Lower lobe of right lung (tissue), 2 donors: Measurements from ENCODE around the gene PRELID3B. TPM values are rescaled to one million over a fixed set of nuclear protein-coding genes. Genes with fewer than 3 reads are reported as not detected.

Experiments used
- ATAC-seq, 2 donors: fragments of 200-7000 bp; cut with Tn5 transposase; one replicate each; pipeline ENCODE4 v1.9.1; 2020 to 2022; ENCODE audit warnings: mild to moderate bottlenecking in 2 of 2, moderate library complexity in 2 of 2
- DNase-seq: peaks from one replicate; pipeline ENCODE4 v3.0.0-alpha.2; 2020
- H3K27ac ChIP-seq: fragments of 200-600 bp; one replicate; pipeline ENCODE4 v1.8.0; 2022
- H3K27me3 ChIP-seq: fragments of 200-600 bp; one replicate; pipeline ENCODE4 v1.8.0; 2022; ENCODE audit warnings: low read depth
- H3K36me3 ChIP-seq: fragments of 200-600 bp; one replicate; pipeline ENCODE4 v1.8.0; 2022; ENCODE audit warnings: mild to moderate bottlenecking
- H3K4me1 ChIP-seq: fragments of 200-600 bp; one replicate; pipeline ENCODE4 v1.8.0; 2022
- H3K4me3 ChIP-seq: fragments of 200-600 bp; one replicate; pipeline ENCODE4 v1.8.0; 2022; ENCODE audit warnings: mild to moderate bottlenecking
- H3K9me3 ChIP-seq: fragments of 200-600 bp; one replicate; pipeline ENCODE4 v1.8.0; 2022
- intact Hi-C: fragments of 100-400 bp; cut with DNase I; formaldehyde crosslinking; loops from one replicate; pipeline ENCODE4 v1.11.0; 2022
- total RNA-seq: library from RNA; stranded (reverse); fragmentation: NEBNext Ultra II Directional; extraction: Animal tissue kit (Norgen Biotek cat#: 25700); gene quantifications from one replicate; pipeline ENCODE4 v1.2.1, GENCODE V29; 2021
- TF ChIP-seq, protein P1 (sequence below): fragments of 200-600 bp; IDR thresholded peaks from one replicate; pipeline ENCODE4 v1.8.0; 2022; ENCODE audit warnings: antibody characterized with exemption, mild to moderate bottlenecking
- donor health status: DM: no; HTN: yes; CAD: no; lungs with severe emphysema.

The PRELID3B gene
- total RNA-seq, 1 donor from 2014 or later = 43.0 TPM

DNA sequence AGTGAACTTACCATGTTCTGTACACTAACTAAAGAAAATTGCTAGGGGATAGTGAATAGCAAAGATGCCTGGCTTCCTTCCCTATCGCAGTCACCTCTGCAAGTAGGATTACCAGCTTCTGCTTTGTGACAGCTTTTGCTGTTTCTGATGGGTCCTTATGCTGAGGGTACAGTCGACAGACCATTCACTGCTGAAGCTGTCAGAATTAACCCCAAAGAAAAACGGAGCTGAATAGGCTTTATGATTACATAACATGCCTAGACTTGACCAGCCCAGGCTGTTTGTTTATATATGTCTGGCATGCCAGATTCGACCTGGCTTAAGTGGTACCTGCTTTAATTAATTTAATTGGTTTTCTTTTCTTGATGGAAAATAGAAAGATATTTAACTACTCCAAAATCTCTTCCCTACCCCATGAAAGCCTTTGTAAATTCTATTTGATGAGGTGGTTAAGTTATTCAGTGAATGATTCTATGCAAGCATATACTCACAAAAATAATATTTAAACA is 21.7 kb upstream of the PRELID3B start:
- TF ChIP-seq, protein P1, sequence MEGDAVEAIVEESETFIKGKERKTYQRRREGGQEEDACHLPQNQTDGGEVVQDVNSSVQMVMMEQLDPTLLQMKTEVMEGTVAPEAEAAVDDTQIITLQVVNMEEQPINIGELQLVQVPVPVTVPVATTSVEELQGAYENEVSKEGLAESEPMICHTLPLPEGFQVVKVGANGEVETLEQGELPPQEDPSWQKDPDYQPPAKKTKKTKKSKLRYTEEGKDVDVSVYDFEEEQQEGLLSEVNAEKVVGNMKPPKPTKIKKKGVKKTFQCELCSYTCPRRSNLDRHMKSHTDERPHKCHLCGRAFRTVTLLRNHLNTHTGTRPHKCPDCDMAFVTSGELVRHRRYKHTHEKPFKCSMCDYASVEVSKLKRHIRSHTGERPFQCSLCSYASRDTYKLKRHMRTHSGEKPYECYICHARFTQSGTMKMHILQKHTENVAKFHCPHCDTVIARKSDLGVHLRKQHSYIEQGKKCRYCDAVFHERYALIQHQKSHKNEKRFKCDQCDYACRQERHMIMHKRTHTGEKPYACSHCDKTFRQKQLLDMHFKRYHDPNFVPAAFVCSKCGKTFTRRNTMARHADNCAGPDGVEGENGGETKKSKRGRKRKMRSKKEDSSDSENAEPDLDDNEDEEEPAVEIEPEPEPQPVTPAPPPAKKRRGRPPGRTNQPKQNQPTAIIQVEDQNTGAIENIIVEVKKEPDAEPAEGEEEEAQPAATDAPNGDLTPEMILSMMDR = no peak
- DNase-seq (no peak), ATAC-seq (no peak)
- no peaks in the 10 kb centered on the region for H3K9me3 ChIP-seq
- intact Hi-C loops = no loop called here
- no peak overlapping the region for H3K4me3 ChIP-seq
- no peak overlapping the region for H3K27ac ChIP-seq
- peaks cover 13% of the 10 kb centered on the region for H3K4me1 ChIP-seq
- H3K36me3 ChIP-seq = no peaks in the 10 kb centered on the region
- H3K27me3 ChIP-seq = no peaks in the 10 kb centered on the region

DNA sequence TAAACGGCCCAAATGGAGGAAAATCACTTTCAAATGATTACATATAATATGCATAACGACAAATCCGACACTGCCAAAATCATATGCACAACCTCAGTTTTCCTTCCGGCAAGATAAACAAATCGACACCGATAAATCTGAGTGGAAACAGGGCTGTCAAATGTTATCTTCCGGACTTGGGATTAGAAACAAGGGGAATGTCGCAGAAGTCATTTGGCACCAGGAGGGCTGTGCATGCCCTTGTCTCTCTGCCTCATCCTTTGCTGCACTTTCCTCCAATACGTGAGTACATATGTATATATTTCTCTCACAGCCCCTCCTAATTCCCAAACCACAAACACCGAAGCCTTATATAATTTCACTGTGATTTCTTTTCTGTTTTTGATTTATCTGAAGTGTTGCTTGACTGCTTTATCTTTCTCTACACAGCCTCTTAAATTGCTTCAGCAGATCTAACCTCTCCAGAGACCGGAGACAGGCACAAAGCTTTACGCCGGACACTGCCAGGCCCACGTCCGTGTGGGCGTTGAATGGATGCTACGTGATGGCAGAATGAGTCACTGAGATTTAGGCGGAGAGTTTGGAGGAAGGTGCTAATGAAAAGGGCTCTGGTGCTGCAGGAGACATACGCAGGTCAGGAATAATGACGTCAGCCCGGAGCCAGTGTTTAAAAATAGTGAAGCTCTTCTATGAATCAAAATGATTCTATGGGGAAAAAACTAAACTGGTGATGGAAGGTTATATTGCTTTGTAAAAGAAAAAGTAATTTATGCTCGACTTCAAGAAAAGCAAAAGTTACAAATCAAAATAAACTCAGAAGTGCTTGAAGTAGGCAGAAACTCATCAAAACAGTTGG is 21.0 kb upstream of the PRELID3B start:
- H3K36me3 ChIP-seq = no peaks in the 10 kb centered on the region
- intact Hi-C loops = no loop called here
- TF ChIP-seq, protein P1 = no peak
- H3K27me3 ChIP-seq = no peaks in the 10 kb centered on the region
- peaks cover 11% of the 10 kb centered on the region for H3K4me1 ChIP-seq
- no peak overlapping the region for H3K4me3 ChIP-seq
- H3K27ac ChIP-seq = no peak overlapping the region
- ATAC-seq (peak in 1 of 2 donors; percentile 47), DNase-seq (no peak)
- no peaks in the 10 kb centered on the region for H3K9me3 ChIP-seq

DNA sequence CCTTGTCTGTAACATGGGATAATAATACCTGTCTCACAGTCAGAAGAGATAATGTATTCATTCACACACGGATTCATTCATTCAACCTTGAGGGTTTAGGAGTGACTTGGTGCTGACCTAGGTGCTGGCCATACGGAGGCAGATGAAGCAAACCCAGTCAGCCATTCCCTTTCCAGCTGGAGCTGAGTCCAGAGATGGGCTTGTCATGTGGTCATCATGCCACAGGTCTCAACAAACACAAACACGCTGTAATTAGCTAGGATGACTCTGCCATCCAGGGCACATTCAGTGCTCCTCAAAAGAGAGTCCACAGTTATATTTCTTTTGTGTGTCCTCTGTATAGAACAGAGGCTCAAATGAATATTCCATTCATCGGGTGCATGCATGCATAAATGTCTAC is 19.5 kb upstream of the PRELID3B start:
- Histone ChIP-seq H3K27ac (no peak overlapping the region), H3K27me3 (no peaks in the 10 kb centered on the region), H3K36me3 (no peaks in the 10 kb centered on the region), H3K9me3 (no peaks in the 10 kb centered on the region), H3K4me1 (peaks cover 11% of the 10 kb centered on the region), H3K4me3 (no peak overlapping the region)
- ATAC-seq (no peak), DNase-seq (no peak)
- intact Hi-C loops = no loop called here
- TF ChIP-seq, protein P1 = no peak

DNA sequence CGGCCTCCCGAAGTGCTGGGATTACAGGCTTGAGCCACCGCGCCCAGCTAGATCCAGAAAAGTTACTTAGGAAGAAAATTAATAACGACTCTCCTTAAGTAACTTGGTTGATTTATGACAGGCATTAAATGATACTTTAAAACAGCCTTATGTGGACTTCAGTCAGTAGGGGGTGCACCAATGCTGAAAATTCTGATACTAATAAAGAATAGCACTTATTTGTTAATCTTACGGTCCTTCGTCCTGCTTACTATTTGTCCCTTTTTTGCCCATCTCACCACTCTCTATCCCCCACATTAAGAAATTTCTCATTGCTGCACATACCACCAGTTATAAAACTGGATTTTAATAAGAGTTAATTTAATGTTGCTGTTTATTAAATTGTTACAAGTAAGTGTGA is 12.7 kb upstream of the PRELID3B start:
- DNase-seq (no peak), ATAC-seq (no peak)
- H3K27ac ChIP-seq = no peak overlapping the region
- intact Hi-C loops = no loop called here
- TF ChIP-seq, protein P1 = peak; percentile 34
- no peaks in the 10 kb centered on the region for H3K27me3 ChIP-seq
- H3K4me1 ChIP-seq = no peaks in the 10 kb centered on the region
- no peaks in the 10 kb centered on the region for H3K36me3 ChIP-seq
- no peaks in the 10 kb centered on the region for H3K9me3 ChIP-seq
- no peak overlapping the region for H3K4me3 ChIP-seq

DNA sequence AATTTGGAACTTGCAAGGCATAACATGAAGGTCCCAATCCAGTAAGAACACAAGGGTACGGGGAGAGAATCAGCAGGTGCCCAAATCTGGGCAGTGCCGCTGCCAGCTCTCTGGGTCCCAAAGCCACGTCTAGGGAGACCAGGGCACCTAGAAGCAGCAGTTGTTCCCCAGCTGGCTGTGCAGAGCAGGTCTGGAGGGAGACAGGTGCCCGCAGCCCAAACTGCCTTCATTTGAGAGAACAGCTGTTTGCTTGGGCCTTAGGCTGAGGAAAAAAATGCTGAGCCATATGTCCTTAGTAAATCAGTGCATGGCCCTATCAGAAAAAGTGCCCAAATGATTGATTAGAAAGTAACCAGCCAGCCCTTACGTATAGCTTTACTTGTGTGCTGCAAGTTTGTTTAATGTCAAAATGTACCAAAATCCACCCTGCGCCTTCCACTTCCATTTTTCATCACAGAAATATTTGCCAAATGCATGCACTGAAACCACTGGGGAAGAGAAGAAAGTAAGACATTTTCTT is 9.1 kb upstream of the PRELID3B start:
- ATAC-seq = no peak
- H3K4me3 ChIP-seq = no peak overlapping the region
- H3K4me1 ChIP-seq = peaks cover 13% of the 10 kb centered on the region
- no peaks in the 10 kb centered on the region for H3K9me3 ChIP-seq
- H3K36me3 ChIP-seq = no peaks in the 10 kb centered on the region
- intact Hi-C loops = no loop called here
- no peaks in the 10 kb centered on the region for H3K27me3 ChIP-seq
- no peak overlapping the region for H3K27ac ChIP-seq
- TF ChIP-seq, protein P1 = no peak
- DNase-seq = no peak
